ENCODE measurements around the gene SYMPK. TPM values are rescaled to one million over a fixed set of nuclear protein-coding genes. Genes with fewer than 3 reads are reported as not detected.

Gene SYMPK
- polyA plus RNA-seq, 1 of the 3 experiments (the other 2 are of a cell fraction), result 92.7 TPM

- peak; percentile 100 for DNase-seq
- POLR2A ChIA-PET, result interaction anchor here (0.6 to 3.2 kb wide), 7 partner anchors 11 to 92 kb away, joined by 3 to 19 read pairs (median 4); partner anchors contain the start of genes CCDC61 and IRF2BP1
- Histone ChIP-seq H3K9me2 (no peaks in the 10 kb centered on the region), H3F3A (replicated peaks; ENCODE audit: insufficient read depth) (peaks cover 13% of the 10 kb centered on the region), H3K79me2 (ENCODE audit: insufficient read depth) (peaks cover 5% of the 10 kb centered on the region; the same call in 1 of the 2 replicates), H3K9ac (peak overlapping the region; percentile 49; the same call in 1 of the 2 replicates), H3K36me3 (replicated peaks in 1 of 2; ENCODE audit: control insufficient read depth in 1 of 2, insufficient read depth in 2 of 2, low read length in 1 of 2) (peaks cover 3 to 17% of the 10 kb centered on the region in 2 experiments), H3K4me2 (peak overlapping the region; percentile 85), H3K27me3 (ENCODE audit: insufficient read depth) (no peaks in the 10 kb centered on the region), H4K20me1 (ENCODE audit: insufficient read depth) (no peaks in the 10 kb centered on the region), H3K9me3 (no peaks in the 10 kb centered on the region), H3K4me1 (ENCODE audit: control insufficient read depth in 1 of 2, insufficient read depth in 2 of 2, low read depth in 1 of 2, low read length in 1 of 2) (peaks cover 0 to 8% of the 10 kb centered on the region in 2 experiments; a peak in 1 of 4 replicates), H3K4me3 (ENCODE audit: low read depth in 2 of 2, low read length in 1 of 2) (peak overlapping the region; percentile 60 to 82), H3K27ac (ENCODE audit: low read depth in 2 of 2, low read length in 1 of 2) (peak overlapping the region; percentile 80 to 91), H2AFZ (ENCODE audit: low read depth) (peak overlapping the region; percentile 84; the same call in 1 of the 2 replicates)
- 10% methylated on average over 23 of the region's 73 CpGs for WGBS (ENCODE audit: low lambda C conversion rate)
- TF ChIP-seq TCF12 (IDR thresholded peaks at IDR 0.05) (no peak), MEF2A (IDR thresholded peaks at IDR 0.05; ENCODE audit: borderline replicate concordance, low read depth) (no peak), PBX3 (IDR thresholded peaks at IDR 0.05) (no peak), MXI1 (IDR thresholded peaks at IDR 0.05; ENCODE audit: low read depth, low read length) (peak; percentile 90), SIN3A (IDR thresholded peaks at IDR 0.05; ENCODE audit: borderline replicate concordance, low read depth, low read length) (0 out of 2 replicates have a peak, but pooled peaks have one; percentile 23), ELF1 (IDR thresholded peaks at IDR 0.05) (peak; percentile 44; the same call in 1 of the 2 replicates), IRF3 (IDR thresholded peaks at IDR 0.05; ENCODE audit: low read depth, low read length) (no peak), NRF1 (IDR thresholded peaks at IDR 0.05; ENCODE audit: low read depth, low read length) (peak; percentile 99), POLR2AphosphoS5 (IDR thresholded peaks at IDR 0.05; ENCODE audit: low read depth, low read length) (peak; percentile 84)
- CTCF ChIA-PET, result interaction anchor here (0.9 to 3.7 kb wide), 15 partner anchors 10 to 126 kb away, joined by 3 to 15 read pairs (median 3); partner anchors contain the start of genes FOXA3, IRF2BP1, NANOS2 and SYMPK
Observed at GRCh38 chr19:45902651-45903625, 40.0 kb upstream of the SYMPK start.

- Histone ChIP-seq H3K4me3 (ENCODE audit: low read depth in 2 of 2, low read length in 1 of 2) (peak within 1 kb of the TSS; percentile 60 to 82), H3K9me3 (no peaks in the 10 kb centered on the region), H3K36me3 (replicated peaks in 1 of 2; ENCODE audit: control insufficient read depth in 1 of 2, insufficient read depth in 2 of 2, low read length in 1 of 2) (peaks cover 3 to 20% of the 10 kb centered on the region in 2 experiments), H3F3A (replicated peaks; ENCODE audit: insufficient read depth) (peaks cover 13% of the 10 kb centered on the region), H3K27me3 (ENCODE audit: insufficient read depth) (no peaks in the 10 kb centered on the region), H3K9me2 (no peaks in the 10 kb centered on the region), H3K4me1 (ENCODE audit: control insufficient read depth in 1 of 2, insufficient read depth in 2 of 2, low read depth in 1 of 2, low read length in 1 of 2) (peaks cover 0 to 8% of the 10 kb centered on the region in 2 experiments; a peak in 1 of 4 replicates), H3K79me2 (ENCODE audit: insufficient read depth) (peaks cover 5% of the 10 kb centered on the region; the same call in 1 of the 2 replicates), H4K20me1 (ENCODE audit: insufficient read depth) (no peaks in the 10 kb centered on the region), H3K4me2 (peak within 1 kb of the TSS; percentile 88), H2AFZ (ENCODE audit: low read depth) (peak within 1 kb of the TSS; percentile 84; the same call in 1 of the 2 replicates), H3K27ac (ENCODE audit: low read depth in 2 of 2, low read length in 1 of 2) (peak within 1 kb of the TSS; percentile 80 to 91), H3K9ac (peak within 1 kb of the TSS; percentile 76)
- no peak for TF ChIP-seq PBX3 (IDR thresholded peaks at IDR 0.05)
- TF ChIP-seq NRF1 (IDR thresholded peaks at IDR 0.05; ENCODE audit: low read depth, low read length), result no peak
- TF ChIP-seq EZH2phosphoT487 (IDR thresholded peaks at IDR 0.05; ENCODE audit: borderline replicate concordance, low read depth), result no peak
- WGBS (ENCODE audit: low lambda C conversion rate), result 2% methylated on average over 31 of the region's 47 CpGs
- ChIA-PET CTCF (interaction anchor here (0.9 to 3.7 kb wide), 12 partner anchors 10 to 127 kb away, joined by 3 to 15 read pairs (median 4); partner anchors contain the start of genes FOXA3, IRF2BP1 and SYMPK), POLR2A (interaction anchor here (0.6 to 3.2 kb wide), 5 partner anchors 10 to 93 kb away, joined by 3 to 19 read pairs (median 5); partner anchors contain the start of genes CCDC61 and IRF2BP1)
- DNase-seq, result peak; percentile 59
Observed at GRCh38 chr19:45901912-45902650, 39.1 kb upstream of the SYMPK start, which contains the start of gene MYPOP. TSS of gene MYPOP (minus strand) at chr19:45902613. CDS start at chr19:45901773, 840 bp downstream.

All from SK-N-SH (cell line).